H7 (cell line): ENCODE measurements around the gene UFD1. TPM values are rescaled to one million over a fixed set of nuclear protein-coding genes. Genes with fewer than 3 reads are reported as not detected.

Experiments used
- DNase-seq: peaks from one replicate; pipeline ENCODE4 v3.0.0; 2012
- H3K27me3 ChIP-seq: 2 replicates; pipeline ENCODE4 v1.6.0; 2011; ENCODE audit warnings: mild to moderate bottlenecking, low read length; ENCODE audit not compliant: control insufficient read depth, insufficient read depth
- H3K36me3 ChIP-seq: replicated peaks from 2 replicates; pipeline ENCODE4 v1.5.1; 2011; ENCODE audit warnings: low read length; ENCODE audit not compliant: control insufficient read depth, insufficient read depth
- H3K4me3 ChIP-seq: 2 replicates; pipeline ENCODE4 v1.5.1; 2011; ENCODE audit warnings: low read depth, mild to moderate bottlenecking, control low read depth, low read length, moderate library complexity; ENCODE audit not compliant: insufficient read depth
- total RNA-seq: library from RNA; depleted of rRNA; stranded (reverse); fragments of >200 nt; shearing (Covaris generic); gene quantifications from 2 replicates; pipeline ENCODE4 v1.2.3, GENCODE V29; 2014

UFD1 gene
- total RNA-seq, 1 experiment from 2014 or later = 61.3 TPM

GRCh38 chr22:19461506-19461905, 17.5 kb downstream of the UFD1 start:
- H3K27me3 ChIP-seq = no peaks in the 10 kb centered on the region
- no peak overlapping the region for H3K4me3 ChIP-seq
- peaks cover 34% of the 10 kb centered on the region for H3K36me3 ChIP-seq
- no peak for DNase-seq

DNA sequence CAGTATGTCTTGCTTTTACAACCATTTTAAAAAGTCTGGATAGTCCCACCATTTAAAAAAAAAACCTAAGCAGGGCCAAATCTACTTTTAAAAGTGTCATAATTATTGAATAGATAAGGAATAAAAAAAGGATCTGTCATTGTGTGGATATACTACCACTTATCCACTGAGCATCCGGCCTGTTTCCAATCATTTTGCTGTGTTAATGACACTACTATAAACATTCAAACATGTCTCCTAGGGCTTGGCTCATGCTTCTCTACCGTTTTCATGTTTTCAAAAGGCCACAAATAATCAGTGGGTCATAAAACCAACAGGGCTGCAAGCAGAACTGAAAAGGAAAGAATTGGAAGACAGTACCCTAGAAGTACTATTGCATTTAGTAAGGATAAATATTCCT, 19.0 kb downstream of the UFD1 start:
- H3K27me3 ChIP-seq = no peaks in the 10 kb centered on the region
- no peak for DNase-seq
- peaks cover 30% of the 10 kb centered on the region for H3K36me3 ChIP-seq
- no peak overlapping the region for H3K4me3 ChIP-seq

- no peak for DNase-seq
- no peaks in the 10 kb centered on the region for H3K27me3 ChIP-seq
- H3K36me3 ChIP-seq = peaks cover 28% of the 10 kb centered on the region
- no peak overlapping the region for H3K4me3 ChIP-seq
Observed at GRCh38 chr22:19457828-19458428, 21.1 kb downstream of the UFD1 start.

DNA sequence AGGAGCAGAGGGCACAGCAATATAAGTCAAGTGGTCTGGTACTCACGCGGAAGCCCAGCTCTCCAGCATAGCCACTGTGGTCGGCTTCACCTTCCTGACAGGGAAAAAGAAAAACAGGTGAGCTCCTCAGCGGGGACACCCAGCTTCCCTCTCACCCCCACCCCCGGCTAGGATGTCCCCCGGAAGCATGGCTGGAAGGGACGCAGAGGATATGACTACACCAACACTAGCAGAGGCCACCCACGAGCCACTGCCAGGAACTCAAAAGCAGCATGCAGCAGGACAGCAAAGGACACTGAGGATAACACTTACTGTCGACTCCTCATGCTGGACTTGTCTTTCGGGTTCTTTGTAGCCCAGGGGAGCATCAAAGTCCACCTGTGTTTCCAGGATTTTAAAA, 22.5 kb downstream of the UFD1 start:
- DNase-seq = no peak
- Histone ChIP-seq H3K36me3 (peaks cover 33% of the 10 kb centered on the region), H3K27me3 (no peaks in the 10 kb centered on the region), H3K4me3 (no peak overlapping the region)

DNA sequence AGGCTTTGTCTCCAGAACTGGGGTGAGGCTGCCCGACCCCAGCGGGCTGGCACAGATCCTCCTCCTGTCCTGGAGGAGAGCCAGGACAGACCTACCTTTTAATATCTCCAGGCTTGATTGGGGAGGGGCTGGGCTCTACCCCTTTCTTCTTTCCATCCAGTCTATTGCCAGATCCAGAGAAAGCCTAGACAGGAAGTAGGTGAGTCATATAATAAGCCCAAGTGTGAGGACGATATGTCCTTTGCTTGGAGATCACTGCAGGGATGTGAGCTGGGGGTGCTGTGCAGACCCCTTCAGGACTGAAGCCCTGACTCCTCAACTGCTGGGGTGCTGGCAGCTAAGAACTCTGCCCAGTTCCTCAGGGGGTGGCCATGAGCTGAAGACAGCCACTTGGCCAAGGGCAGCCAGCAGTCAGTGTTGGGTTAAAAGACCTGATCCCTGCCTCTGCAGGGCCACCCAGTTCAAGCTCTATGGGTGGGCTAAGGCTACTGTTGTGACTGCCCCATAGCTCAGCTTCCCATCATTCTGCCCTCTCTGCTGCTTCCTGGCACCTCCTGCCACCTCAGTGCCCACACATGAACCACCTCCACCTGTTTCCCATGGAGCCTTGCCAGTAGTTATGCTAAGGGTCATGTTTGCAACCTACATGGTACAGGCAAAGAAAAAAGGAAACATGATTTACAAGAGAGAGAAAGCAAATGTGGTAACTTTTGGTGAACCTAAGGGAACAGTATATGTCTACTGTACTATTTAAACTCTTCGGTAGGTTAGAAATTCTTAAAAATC, 23.2 kb downstream of the UFD1 start:
- Histone ChIP-seq H3K36me3 (peaks cover 33% of the 10 kb centered on the region), H3K4me3 (no peak overlapping the region), H3K27me3 (no peaks in the 10 kb centered on the region)
- no peak for DNase-seq

- Histone ChIP-seq H3K27me3 (no peaks in the 10 kb centered on the region), H3K4me3 (no peak overlapping the region), H3K36me3 (peaks cover 34% of the 10 kb centered on the region)
- no peak for DNase-seq
Observed at GRCh38 chr22:19455033-19455432, 24.0 kb downstream of the UFD1 start.

GRCh38 chr22:19454156-19454555, 24.8 kb downstream of the UFD1 start:
- peaks cover 34% of the 10 kb centered on the region for H3K36me3 ChIP-seq
- no peak for DNase-seq
- H3K27me3 ChIP-seq = no peaks in the 10 kb centered on the region
- H3K4me3 ChIP-seq = no peak overlapping the region

- H3K27me3 ChIP-seq = no peaks in the 10 kb centered on the region
- no peak for DNase-seq
- no peak overlapping the region for H3K4me3 ChIP-seq
- peaks cover 34% of the 10 kb centered on the region for H3K36me3 ChIP-seq
Observed at GRCh38 chr22:19453718-19454117, 25.3 kb downstream of the UFD1 start.

DNA sequence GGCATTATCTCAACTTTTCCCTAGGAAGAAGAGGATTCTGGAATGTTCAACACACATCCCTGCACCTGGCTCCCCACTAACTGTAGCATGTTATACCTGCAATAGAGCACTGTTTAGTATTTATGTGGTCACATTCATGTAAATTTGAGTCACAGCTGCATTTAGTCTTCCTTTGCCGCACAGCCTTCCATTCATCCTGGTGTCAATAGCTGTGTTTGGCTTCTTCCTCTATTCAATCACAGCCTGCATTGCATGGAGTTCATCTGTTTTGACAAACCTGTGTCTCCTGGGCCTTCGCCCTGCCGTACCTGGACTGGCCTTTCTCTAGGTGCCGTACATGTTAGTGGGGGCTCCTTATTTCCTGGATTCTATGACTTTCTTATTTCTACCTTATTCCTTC, 27.4 kb downstream of the UFD1 start:
- no peaks in the 10 kb centered on the region for H3K27me3 ChIP-seq
- H3K36me3 ChIP-seq = peaks cover 25% of the 10 kb centered on the region
- no peak overlapping the region for H3K4me3 ChIP-seq
- DNase-seq = no peak

- H3K27me3 ChIP-seq = no peaks in the 10 kb centered on the region
- DNase-seq = no peak
- H3K36me3 ChIP-seq = peaks cover 17% of the 10 kb centered on the region
- no peak overlapping the region for H3K4me3 ChIP-seq
Observed at GRCh38 chr22:19450363-19451175, 28.4 kb downstream of the UFD1 start.

GRCh38 chr22:19449422-19449767, 29.6 kb downstream of the UFD1 start:
- Histone ChIP-seq H3K4me3 (no peak overlapping the region), H3K36me3 (peaks cover 15% of the 10 kb centered on the region), H3K27me3 (no peaks in the 10 kb centered on the region)
- DNase-seq = no peak

DNA sequence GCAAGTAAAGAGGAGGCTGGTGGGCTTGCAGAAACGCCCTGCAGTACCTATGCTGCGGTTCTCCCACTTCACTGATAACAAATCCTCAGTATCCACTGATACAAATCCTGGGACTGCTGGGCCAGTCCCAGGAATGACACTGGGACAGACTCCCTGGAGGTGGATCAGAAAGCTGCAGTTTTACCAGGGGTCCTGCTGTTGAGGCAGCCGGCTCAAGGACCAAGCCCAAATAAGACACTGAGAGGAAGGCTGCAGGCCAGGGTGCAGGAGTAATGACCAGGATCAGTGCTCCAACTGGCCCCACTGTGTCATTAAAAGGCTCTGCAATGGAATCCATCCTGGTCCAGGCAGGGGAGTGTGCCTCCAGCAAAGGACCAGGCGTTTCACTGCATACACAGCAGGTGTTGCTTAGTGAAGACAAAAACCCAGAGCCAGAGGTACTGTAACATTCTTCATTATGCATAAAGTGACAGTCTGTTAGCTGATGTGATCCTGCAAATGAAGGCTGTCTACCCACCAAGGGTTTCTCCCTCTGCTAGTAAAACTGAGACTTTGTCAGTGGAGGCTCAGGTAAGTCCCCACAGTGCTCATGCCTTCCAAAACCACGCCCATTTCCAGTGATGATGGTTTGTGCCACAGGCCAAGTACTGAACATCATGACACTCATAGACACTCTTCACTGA, 30.1 kb downstream of the UFD1 start:
- DNase-seq = no peak

GRCh38 chr22:19448076-19448607, 30.9 kb downstream of the UFD1 start:
- no peaks in the 10 kb centered on the region for H3K27me3 ChIP-seq
- peaks cover 15% of the 10 kb centered on the region for H3K36me3 ChIP-seq
- peak overlapping the region; percentile 70 for H3K4me3 ChIP-seq
- DNase-seq = peak; percentile 81

More for the DNA sequence above, 30.1 kb downstream of the UFD1 start:
- Histone ChIP-seq H3K36me3 (peaks cover 17% of the 10 kb centered on the region), H3K27me3 (no peaks in the 10 kb centered on the region), H3K4me3 (no peak overlapping the region)

GRCh38 chr22:19447330-19448075, 31.5 kb downstream of the UFD1 start, which contains the start of gene C22orf39:
Gene C22orf39 (minus strand): TSS chr22:19447711. CDS start chr22:19447688, 23 bp downstream.
- Histone ChIP-seq H3K27me3 (no peaks in the 10 kb centered on the region), H3K36me3 (peaks cover 15% of the 10 kb centered on the region)

More at GRCh38 chr22:19447330-19448075, 31.5 kb downstream of the UFD1 start, which contains the start of gene C22orf39:
- peak; percentile 99 for DNase-seq
- H3K4me3 ChIP-seq = peak within 1 kb of the TSS; percentile 79
